Thyroid gland (tissue), 4 donors: ENCODE results near the gene BEND6. TPM values are rescaled to one million over a fixed set of nuclear protein-coding genes. Genes with fewer than 3 reads are reported as not detected.
"Not testable (repeated sequence)": the region's sequence is repeated elsewhere in the genome, so short reads cannot be mapped to it uniquely, and the experiment has no call there.

Experiments
- DNase-seq, 2 donors: peaks; one replicate each; pipeline ENCODE4 v3.0.0-alpha.2; 2019
- H3K27ac ChIP-seq, 3 donors: fragments of 200-600 bp; sonication (generic); 1 replicate in 2 of 3; 2 replicates in 1 of 3; pipeline ENCODE4 v1.5.1; 2016 to 2019; ENCODE audit warnings: mild to moderate bottlenecking in 1 of 3, moderate library complexity in 1 of 3
- H3K27me3 ChIP-seq: fragments of 200-600 bp; sonication (generic); one replicate; pipeline ENCODE4 v1.5.1; 2019
- H3K36me3 ChIP-seq, 2 donors: fragments of 200-600 bp; sonication (generic); one replicate each; pipeline ENCODE4 v1.5.1; 2016 to 2019
- H3K4me1 ChIP-seq, 2 donors: fragments of 200-600 bp; sonication (generic); one replicate each; pipeline ENCODE4 v1.5.1; 2017 to 2019
- H3K4me3 ChIP-seq, 3 donors: fragments of 200-600 bp; sonication (generic); replicated peaks in 1 of 3; 1 replicate in 2 of 3; 2 replicates in 1 of 3; pipeline ENCODE4 v1.5.1; 2016; ENCODE audit warnings: mild to moderate bottlenecking in 1 of 3
- H3K9me3 ChIP-seq: fragments of 200-600 bp; sonication (generic); one replicate; pipeline ENCODE4 v1.5.1; 2017
- POLR2A ChIP-seq, 2 donors: fragments of 450-650 bp; IDR thresholded peaks; one replicate each; pipeline ENCODE4 v1.6.1; 2017; ENCODE audit warnings: antibody characterized with exemption in 2 of 2, mild to moderate bottlenecking in 2 of 2, moderate library complexity in 1 of 2
- WGBS, 2 donors: methylation state at CpG; one replicate each; pipeline ENCODE4 v1.1.5; 2017; 5-methylcytosine and 5-hydroxymethylcytosine counted together
- intact Hi-C: fragments of 100-400 bp; cut with DNase I; formaldehyde crosslinking; loops from one replicate; pipeline ENCODE4 v1.15.1; 2023
- total RNA-seq, 4 donors: library from RNA; depleted of rRNA; stranded (reverse); fragments of >200 nt; gene quantifications; one replicate each; pipeline ENCODE4 v1.2.3, GENCODE V29; 2016
- TF ChIP-seq, protein P1 (sequence below), 6 experiments: fragments of 200-600 bp in 3 of 6; fragments of 450-650 bp in 3 of 6; sonication (generic) in 3 of 6; IDR thresholded peaks; one replicate each; pipeline ENCODE4 v1.5.1; 2016 to 2019; ENCODE audit warnings: antibody characterized with exemption in 6 of 6, mild to moderate bottlenecking in 2 of 6, inconsistent platforms in 1 of 6, moderate library complexity in 1 of 6

Gene BEND6
- total RNA-seq, 4 donors from 2014 or later = 1.1 to 7.1 (median 3.0) TPM

DNA sequence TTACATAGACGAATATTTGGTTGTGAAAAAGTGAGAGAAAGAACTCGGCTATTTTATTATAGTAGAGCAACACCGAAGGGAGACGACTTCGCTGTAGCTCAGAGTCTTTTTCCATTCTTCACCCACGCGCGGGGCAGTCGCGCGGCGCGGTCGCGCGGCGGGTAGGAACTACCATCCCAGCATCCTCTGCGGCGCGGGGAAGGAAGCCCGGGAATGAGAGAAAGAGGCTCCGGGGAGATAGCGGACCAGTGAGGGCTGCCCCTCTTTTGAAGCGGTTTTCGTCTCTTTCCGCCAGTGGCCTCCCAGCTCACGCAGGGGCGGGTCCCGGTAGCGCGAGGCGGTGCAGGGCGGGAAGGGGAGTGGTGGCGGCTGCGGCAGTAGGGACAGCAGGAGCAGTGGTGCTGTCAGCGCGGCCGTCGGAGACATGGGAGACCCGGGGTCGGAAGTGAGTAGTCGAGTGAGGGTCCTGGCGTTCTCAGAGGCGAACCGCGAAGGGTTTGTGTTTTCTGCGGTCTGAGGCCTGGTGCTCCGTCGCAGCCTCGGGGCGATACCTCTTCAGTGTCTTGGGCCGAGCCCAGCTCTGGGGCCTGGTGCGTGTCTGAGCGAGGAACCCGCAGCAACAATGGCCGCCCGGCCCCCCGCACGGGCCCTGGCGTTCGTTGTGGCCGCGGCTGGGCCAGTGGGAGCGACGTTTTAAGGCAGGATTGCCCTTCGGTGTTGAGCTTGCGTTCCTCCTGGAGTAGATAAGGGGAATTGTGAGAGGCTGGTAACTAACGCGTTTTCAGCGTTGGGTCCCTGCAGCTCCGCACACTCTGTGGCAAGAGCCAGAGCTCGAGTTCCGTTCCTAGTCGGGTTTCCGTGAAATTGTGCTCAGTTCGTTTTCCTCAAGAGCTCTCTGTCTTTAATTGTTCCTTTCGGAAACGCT, 91.7 kb downstream of the BEND6 start, which contains the start of gene KIAA1586:
Gene KIAA1586 (plus strand): TSS at position 362 of the 925 bp plus-strand sequence. CDS start 63 bp downstream, at position 425.
- TF ChIP-seq, protein P1, sequence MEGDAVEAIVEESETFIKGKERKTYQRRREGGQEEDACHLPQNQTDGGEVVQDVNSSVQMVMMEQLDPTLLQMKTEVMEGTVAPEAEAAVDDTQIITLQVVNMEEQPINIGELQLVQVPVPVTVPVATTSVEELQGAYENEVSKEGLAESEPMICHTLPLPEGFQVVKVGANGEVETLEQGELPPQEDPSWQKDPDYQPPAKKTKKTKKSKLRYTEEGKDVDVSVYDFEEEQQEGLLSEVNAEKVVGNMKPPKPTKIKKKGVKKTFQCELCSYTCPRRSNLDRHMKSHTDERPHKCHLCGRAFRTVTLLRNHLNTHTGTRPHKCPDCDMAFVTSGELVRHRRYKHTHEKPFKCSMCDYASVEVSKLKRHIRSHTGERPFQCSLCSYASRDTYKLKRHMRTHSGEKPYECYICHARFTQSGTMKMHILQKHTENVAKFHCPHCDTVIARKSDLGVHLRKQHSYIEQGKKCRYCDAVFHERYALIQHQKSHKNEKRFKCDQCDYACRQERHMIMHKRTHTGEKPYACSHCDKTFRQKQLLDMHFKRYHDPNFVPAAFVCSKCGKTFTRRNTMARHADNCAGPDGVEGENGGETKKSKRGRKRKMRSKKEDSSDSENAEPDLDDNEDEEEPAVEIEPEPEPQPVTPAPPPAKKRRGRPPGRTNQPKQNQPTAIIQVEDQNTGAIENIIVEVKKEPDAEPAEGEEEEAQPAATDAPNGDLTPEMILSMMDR (IDR thresholded peaks at IDR 0.05) = peak in 1 of 6 experiments; percentile 19
- TF ChIP-seq POLR2A (IDR thresholded peaks at IDR 0.05) = peak in 1 of 2 donors; percentile 84
- H3K36me3 ChIP-seq, H3K9me3 ChIP-seq, intact Hi-C loops, H3K27me3 ChIP-seq: not testable (repeated sequence)
- DNase-seq = peak; percentile 90 to 94
- WGBS, 2 donors = 0% methylated on average over 30 to 37 of the region's 78 CpGs
- peak within 1 kb of the TSS in 2 of 3 donors; percentile 32 to 42 for H3K4me3 ChIP-seq
- H3K27ac ChIP-seq = peak within 1 kb of the TSS in 1 of 3 donors; percentile 36
- peaks cover 4 to 13% of the 10 kb centered on the region in 2 donors for H3K4me1 ChIP-seq

DNA sequence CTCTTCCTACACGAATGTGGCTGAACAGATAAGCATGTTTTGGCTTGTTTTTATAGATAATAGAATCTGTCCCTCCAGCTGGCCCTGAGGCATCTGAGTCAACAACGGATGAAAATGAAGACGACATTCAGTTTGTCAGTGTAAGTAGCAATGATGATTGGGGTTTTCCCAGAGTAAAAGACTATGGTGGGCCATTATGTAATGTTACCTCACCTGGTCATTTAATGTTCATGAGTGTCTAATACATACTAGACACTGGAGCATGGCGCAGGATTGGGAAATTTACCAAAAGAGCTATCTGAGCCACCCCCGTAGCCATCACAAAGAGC, 92.3 kb downstream of the BEND6 start:
- intact Hi-C loops, DNase-seq, H3K27ac ChIP-seq, H3K27me3 ChIP-seq, H3K9me3 ChIP-seq, H3K4me3 ChIP-seq, H3K36me3 ChIP-seq: not testable (repeated sequence)
- H3K4me1 ChIP-seq = peaks cover 4 to 13% of the 10 kb centered on the region in 2 donors
- WGBS, 2 donors = no CpG with 5 or more reads among the region's 5 CpGs

DNA sequence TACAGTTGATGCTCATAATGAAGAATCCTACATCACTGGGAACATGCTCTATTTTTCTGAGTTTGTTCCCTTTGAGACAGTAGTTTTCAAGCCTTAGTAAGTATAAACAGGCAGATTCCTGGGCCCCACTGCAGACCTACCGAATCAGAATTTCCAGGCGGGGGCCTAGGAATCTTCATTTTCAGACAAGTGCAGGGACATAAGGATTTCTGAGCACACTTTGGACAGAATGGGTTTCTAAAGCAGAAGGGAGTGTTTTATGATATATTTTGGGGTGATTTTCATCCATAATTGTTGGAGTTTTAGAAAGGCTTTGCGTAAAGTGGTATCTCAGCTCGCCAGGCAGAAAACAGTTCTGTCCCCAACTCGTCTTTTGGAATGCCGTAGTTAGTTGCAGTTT, 93.0 kb downstream of the BEND6 start:
- intact Hi-C loops = not testable (repeated sequence)

DNA sequence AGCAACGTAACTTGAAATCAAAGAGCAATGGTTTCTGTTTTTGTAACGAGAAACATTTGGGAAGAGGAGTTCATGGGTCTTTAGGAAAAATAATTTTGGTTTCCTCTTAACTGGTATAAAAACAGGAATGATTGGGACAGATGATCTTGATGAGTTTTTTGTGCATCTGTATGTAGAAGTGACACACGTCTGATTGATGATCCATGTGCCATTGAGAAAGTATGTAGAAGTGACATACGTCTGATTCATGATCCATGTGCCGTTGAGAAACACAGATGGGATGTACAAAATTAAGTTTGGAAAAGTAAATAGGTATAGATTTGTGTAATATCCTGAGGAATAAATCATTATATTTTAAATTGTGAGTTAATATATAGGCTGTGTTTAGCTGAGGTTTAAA, 93.7 kb downstream of the BEND6 start:
- H3K9me3 ChIP-seq = no peaks in the 10 kb centered on the region
- H3K27ac ChIP-seq = no peak overlapping the region
- WGBS, 2 donors = 92 to 93% methylated on average over 5 of the region's 5 CpGs
- H3K4me1 ChIP-seq = peaks cover 4 to 13% of the 10 kb centered on the region in 2 donors
- DNase-seq = no peak
- no peak overlapping the region for H3K4me3 ChIP-seq
- intact Hi-C loops = no loop called here
- no peak for TF ChIP-seq POLR2A (IDR thresholded peaks at IDR 0.05)
- TF ChIP-seq, protein P1 (IDR thresholded peaks at IDR 0.05) = no peak
- H3K27me3 ChIP-seq = no peaks in the 10 kb centered on the region
- peaks cover 7 to 13% of the 10 kb centered on the region in 2 donors for H3K36me3 ChIP-seq

More for the DNA sequence above, 93.0 kb downstream of the BEND6 start:
- not testable (repeated sequence) for H3K4me3 ChIP-seq, H3K27ac ChIP-seq, H3K9me3 ChIP-seq, H3K27me3 ChIP-seq, H3K36me3 ChIP-seq, DNase-seq
- H3K4me1 ChIP-seq = peaks cover 4 to 13% of the 10 kb centered on the region in 2 donors
- WGBS, 2 donors = 91 to 97% methylated on average over 6 of the region's 6 CpGs

DNA sequence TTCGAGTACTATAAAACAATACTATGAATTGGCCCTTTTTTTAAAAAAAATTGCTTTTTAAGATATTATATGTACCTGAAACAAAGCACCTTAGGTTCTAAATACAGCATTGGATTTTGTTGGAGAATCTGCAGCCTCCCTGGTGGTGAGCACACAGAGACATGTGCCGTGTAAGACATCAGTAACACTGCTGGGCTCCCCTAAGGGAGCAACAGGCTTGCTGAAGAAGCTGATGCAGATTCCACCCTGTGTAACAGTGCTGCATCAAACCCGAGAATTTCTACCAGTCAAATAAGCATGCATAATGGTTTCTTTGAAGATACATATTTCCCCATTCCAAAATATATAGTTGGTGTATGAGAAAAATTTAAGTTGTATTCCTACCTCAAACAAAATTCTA, 108.9 kb downstream of the BEND6 start:
- TF ChIP-seq, protein P1 (IDR thresholded peaks at IDR 0.05) = no peak
- no peak for TF ChIP-seq POLR2A (IDR thresholded peaks at IDR 0.05)
- Histone ChIP-seq H3K27me3 (no peaks in the 10 kb centered on the region), H3K9me3 (no peaks in the 10 kb centered on the region), H3K27ac (no peak overlapping the region), H3K36me3 (peaks cover 0 to 5% of the 10 kb centered on the region in 2 donors), H3K4me1 (no peaks in the 10 kb centered on the region), H3K4me3 (no peak overlapping the region)
- intact Hi-C loops = no loop called here
- no peak for DNase-seq
- WGBS, 2 donors = 95 to 96% methylated on average over 3 of the region's 3 CpGs

DNA sequence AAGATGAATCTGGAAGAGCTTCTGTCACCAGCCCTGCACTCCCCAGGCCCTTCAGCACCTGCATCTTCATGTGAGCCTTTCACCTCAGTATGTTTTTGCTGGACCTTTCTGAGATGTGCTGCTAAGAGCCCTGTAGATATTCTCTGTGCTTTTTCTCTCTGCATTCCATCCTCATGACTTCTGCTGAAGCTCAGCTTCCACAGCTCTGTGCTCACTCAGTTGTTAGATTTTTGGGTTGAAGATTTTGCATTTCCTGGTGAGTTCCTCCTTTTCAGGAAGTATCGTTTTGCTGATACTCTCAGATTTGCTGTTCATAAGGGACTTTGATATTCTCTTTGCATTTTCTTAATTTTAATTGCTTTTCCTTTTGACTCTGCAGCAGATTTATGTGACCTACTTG, 109.9 kb downstream of the BEND6 start:
- H3K4me1 ChIP-seq = no peaks in the 10 kb centered on the region
- TF ChIP-seq, protein P1 (IDR thresholded peaks at IDR 0.05) = no peak
- no peak for TF ChIP-seq POLR2A (IDR thresholded peaks at IDR 0.05)
- no peaks in the 10 kb centered on the region for H3K9me3 ChIP-seq
- no peaks in the 10 kb centered on the region for H3K27me3 ChIP-seq
- H3K36me3 ChIP-seq = peaks cover 0 to 5% of the 10 kb centered on the region in 2 donors
- intact Hi-C loops = no loop called here
- 78 to 91% methylated on average over 1 of the region's 1 CpG for WGBS, 2 donors
- no peak overlapping the region for H3K27ac ChIP-seq
- H3K4me3 ChIP-seq = no peak overlapping the region
- DNase-seq = no peak
